EH (cell line): Measurements from ENCODE around the gene UQCR10.

ENCODE experiments used
- DNase-seq: peaks from one replicate; pipeline ENCODE4 v3.0.0-alpha.2; 2015; ENCODE audit warnings: low read depth

The UQCR10 gene

DNA sequence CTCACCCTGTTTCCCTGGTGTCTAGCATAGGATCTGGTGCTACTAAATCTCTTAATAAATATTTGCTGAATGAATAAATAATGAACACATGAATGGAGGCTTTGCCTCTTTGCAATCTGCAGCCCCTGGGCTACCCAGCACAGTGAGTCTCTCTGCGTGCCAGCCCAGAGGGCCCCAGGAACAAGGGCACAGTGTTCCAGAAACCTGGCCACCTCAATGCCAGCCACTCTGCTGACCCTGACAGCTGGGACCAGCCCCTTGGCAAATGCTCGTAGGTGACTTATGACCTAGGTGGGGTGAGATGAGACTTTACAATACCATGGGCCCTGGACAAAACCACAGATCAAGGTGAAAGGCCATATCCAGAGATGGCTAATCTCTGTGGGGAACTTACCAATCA, 31.6 kb downstream of the UQCR10 start:
- no peak for DNase-seq

- peak; percentile 98 for DNase-seq
Measured at GRCh38 chr22:29799217-29799680, 32.1 kb downstream of the UQCR10 start.

- no peak for DNase-seq
Measured at GRCh38 chr22:29801153-29801552, 34.0 kb downstream of the UQCR10 start.

DNA sequence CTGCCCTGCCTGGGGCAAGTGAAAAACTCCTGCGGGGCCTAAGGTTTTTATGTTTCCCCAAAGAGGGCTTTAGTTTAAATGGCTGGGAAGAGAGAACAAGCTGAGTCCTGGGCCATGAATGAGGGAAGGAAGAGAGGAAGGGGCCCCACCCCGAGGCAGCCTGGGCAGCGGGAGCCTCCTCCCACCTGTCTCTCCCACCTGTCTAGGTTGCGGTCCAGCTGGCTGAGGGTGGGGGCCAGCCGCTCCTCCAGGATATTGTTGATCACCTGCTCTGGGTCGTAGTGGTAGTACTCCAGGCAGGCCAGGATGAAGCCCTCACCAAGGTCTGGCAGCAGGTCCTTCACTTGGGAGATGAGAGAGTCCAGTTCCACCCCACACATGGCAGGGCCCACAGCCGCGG, 34.6 kb downstream of the UQCR10 start:
- no peak for DNase-seq

- no peak for DNase-seq
Measured at GRCh38 chr22:29803190-29803589, 36.0 kb downstream of the UQCR10 start.

DNA sequence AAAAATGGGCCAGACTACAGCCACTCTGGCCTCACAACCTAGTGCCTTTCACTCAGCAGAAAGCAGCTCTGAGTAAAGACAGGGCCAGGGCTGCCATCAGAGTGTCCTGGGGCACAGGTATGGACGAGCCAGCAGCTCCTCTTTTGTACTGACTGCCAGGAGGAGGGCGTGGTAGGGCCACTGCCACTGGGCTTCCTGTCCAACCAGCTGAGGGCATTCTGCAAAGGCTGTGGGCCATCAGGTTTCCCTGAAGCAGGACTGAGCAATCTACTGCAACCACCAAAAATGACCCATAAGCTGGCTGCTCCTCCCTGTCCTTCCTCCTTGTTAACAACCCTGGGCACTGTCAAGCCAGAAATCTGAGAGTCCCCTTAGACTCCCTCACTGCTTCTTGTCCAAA, 37.8 kb downstream of the UQCR10 start:
- no peak for DNase-seq

DNA sequence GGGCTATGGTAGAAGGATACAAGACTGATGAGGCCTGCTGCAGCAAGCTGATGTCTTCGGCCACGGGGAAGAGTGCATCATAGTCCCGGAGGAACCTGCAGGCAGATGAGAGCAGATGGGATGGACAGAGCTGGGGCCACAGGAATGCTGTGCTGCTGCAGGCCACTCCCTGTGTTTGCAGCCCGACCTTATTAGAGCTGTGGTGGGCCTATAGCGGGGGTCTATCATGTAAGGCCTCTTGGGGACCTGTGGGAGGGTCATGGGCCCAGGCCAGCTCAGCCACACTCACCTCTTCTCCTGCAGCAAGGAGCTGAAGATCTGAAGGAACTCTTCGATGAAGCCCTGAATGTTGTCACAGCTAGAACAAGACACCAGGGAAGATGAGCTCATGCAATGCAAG, 39.0 kb downstream of the UQCR10 start:
- DNase-seq: no peak

- no peak for DNase-seq
Measured at GRCh38 chr22:29810216-29810615, 43.0 kb downstream of the UQCR10 start.

DNA sequence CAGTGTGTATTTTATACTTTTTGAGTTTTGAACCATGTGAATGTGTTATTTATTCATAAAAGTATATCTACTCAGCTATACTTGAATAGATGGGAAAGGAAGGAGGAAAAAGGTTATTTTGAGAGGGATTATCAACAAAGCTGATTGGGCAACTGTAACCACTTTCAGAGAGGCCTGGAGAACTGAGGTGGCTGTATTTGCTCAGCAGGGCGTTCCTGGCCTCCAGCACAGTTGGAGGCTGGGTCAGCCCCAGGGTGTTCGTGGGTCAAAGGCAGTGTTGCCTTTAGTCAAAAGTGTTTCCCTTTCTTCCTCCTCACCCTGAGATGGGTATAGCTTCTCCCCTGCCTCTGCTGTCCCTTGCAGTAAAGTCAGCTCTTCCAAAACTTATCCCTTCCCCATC, 44.2 kb downstream of the UQCR10 start:
- no peak for DNase-seq

DNA sequence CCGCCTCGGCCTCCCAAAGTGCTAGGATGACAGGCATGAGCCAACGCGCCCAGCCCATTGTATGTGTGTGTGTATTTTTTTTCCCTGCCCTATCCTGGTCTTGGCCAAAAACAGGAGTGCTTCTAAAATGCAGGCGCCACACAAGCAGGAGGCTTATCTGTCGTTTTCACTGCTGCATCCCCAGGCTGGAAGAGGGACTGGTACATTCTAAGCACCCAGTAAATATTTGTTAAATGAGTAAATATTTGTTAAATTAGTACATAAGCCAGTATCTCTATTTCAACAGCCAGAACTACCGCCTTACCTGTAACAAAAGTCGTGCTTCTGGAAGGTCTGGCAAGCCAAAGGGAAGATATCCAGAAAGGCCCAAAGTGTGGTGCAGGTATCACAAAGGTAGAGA, 46.0 kb downstream of the UQCR10 start:
- no peak for DNase-seq

DNA sequence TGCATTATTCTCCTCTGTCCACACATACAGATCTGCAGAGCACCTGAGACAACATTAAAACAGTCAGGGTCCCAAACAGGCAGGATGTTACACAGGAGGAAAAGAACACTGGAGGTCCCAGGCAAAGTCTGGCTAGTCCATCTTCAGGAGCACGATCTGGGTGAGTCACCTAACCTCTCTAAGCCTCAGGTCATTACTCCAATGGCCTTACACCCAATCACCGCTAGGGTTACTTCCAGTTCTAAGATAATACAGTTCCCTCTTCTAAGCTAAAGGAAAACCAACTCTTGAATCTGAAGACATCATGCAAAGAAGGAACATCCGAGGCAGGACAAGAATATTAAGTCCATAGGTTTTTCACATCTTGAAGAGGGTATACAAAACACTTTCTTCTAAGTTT, 46.4 kb downstream of the UQCR10 start:
- DNase-seq: no peak

DNA sequence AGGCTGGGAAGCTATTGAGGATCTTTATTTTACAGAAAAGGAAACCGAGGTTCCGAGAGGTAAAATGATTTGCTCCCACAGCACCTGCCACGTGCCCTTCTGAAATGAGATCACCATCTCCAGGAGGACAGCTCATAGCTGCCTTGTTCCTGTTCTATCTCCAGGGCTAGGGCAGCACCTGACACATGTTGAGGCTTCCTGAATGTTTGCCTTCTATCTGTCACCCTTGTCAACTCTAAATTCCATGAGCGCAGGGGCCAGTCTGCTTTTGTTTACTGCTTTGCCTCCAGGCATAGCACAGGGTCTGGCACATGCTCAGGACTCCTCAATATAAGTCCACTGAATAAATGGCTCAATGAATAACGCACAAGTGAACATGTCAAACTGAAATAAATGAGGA, 46.8 kb downstream of the UQCR10 start:
- DNase-seq: no peak

DNA sequence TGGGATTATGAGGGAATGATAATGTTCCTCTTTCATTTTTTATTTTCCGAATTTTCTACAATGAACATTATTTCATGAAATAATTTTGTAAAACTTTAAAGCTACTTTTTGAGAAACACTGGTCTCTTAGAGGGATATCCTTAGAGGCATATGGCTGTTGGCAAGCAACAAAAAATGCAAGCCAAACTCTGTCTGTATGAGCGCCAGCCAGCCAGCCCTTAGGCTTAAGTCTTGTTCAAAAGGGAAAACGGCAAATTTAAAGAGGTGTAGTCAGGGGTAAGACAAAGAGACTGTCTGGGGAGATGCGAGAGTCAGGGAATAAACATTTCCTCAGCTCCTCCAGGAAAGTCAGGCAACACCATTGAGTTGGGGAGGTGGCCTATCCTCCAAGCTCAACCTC, 48.4 kb downstream of the UQCR10 start:
- DNase-seq: no peak

DNA sequence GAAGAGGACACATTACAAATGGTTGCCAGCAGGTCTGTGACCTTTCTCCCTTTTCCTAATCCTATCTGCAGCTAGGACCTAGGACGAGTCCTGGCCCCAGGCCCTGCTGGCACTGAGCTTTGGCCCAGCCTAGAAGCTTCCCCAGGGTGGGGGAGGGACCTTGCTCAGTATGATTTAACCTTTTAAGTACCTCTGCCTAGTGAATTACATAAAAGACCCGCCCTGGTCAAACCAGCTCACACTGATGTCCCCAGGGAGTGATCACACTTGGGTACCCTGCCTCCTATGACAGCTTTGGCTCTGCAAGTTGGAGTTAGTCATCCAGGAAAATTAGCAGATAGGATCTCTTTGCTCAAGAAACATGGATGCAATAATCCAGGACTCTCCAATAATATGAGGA, 49.0 kb downstream of the UQCR10 start:
- DNase-seq: no peak

DNA sequence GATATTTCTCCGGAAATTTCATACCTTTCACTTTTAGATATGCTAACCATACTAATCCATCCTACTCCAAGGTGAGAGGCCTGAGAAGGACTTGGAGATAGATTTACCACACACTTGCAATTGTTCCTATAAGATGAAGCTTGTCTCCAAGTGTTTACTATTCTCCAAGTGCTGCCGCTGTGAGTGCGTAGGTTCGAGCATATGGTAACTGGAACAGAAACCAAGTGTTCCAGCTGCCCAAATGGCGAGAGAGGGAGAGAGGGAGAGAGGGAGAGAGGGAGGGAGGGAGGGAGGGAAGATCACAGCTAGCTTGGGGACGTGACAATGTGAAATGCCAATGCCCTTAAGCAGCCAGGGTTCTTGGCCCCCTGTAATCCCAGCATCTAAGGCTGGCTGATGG, 49.4 kb downstream of the UQCR10 start:
- DNase-seq: no peak

DNA sequence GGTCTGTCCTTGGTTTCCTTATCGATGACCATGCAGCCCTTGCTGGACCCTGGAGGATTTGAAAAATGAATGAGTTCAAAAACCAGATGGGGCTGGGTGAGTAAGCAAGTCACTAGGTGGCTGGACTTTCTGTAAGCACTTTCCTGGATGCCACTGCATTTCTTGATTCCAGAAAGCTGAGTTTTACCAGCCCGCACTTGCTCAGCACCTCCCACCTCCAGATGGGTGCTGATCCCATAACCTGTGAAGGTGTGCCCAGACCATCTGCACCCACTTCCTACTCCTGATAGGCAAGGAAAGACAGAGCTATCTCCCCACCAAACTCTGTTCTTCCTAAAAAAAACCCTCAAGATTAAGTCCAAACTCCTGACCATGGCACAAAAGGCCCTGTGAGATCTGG, 49.8 kb downstream of the UQCR10 start:
- DNase-seq: no peak

DNA sequence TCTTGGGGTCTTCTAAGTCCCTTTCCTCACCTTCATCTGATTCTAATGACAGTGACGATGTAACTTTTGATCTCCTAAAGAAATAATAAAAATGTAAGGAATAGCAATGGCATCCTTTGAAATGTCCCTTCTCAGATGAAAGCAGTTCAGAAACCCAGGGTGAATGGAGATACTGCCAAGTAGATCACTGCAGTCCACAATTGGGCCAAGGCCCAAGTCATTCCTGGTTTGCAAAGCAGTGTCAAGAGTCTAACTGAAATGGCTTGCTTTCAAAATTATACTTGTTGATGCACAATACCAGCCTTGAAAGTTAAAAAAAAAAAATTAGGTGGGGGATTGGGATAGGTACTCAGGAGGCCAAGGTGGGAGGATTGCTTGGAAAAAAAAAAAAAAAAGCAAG, 50.6 kb downstream of the UQCR10 start:
- no peak for DNase-seq

DNA sequence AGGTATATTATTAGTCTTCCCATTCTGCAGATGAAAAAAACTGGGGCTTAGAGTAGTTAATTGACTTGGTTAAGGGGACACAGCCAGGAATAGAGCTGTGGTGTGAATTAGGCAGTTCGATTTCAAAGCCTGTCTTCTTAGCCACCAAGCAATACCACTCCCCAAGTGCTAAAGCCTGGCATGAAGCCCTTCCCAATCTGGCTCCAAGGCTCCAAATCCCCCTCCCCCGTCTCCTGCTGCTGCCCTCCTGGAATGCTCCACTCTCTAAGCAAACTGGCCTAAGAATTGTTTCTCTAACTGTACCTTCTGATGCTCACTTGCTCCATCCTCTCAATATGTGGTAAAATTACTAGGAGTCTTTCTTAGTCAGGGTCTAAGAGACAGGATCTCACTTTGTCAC, 52.3 kb downstream of the UQCR10 start:
- no peak for DNase-seq
